GM18502 (cell line): ENCODE measurements around the gene ATP13A2.
"Not testable (repeated sequence)": the region's sequence is repeated elsewhere in the genome, so short reads cannot be mapped to it uniquely, and the experiment has no call there.

ENCODE experiments used
- ATAC-seq: cut with Tn5 transposase; IDR thresholded peaks from one replicate; pipeline ENCODE4 v1.9.1; 2021; ENCODE audit warnings: mild to moderate bottlenecking; ENCODE audit not compliant: unreplicated experiment, poor library complexity

Gene ATP13A2

GRCh38 chr1:16965486-16966067 lies 46.2 kb downstream of the ATP13A2 start:
- ATAC-seq, result no peak

- ATAC-seq, result not testable (repeated sequence)
Observed at GRCh38 chr1:16964169-16964568, 47.6 kb downstream of the ATP13A2 start.

- no peak for ATAC-seq
Observed at GRCh38 chr1:16961297-16962133, 50.2 kb downstream of the ATP13A2 start.

GRCh38 chr1:16960560-16961296 lies 51.0 kb downstream of the ATP13A2 start:
- peak; percentile 80 for ATAC-seq

GRCh38 chr1:16958475-16958874 lies 53.3 kb downstream of the ATP13A2 start:
- ATAC-seq, result no peak

- ATAC-seq, result no peak
Observed at GRCh38 chr1:16957731-16958130, 54.0 kb downstream of the ATP13A2 start.

- no peak for ATAC-seq
Observed at GRCh38 chr1:16956775-16957174, 55.0 kb downstream of the ATP13A2 start.

- no peak for ATAC-seq
Observed at GRCh38 chr1:16955186-16955585, 56.5 kb downstream of the ATP13A2 start.

- no peak for ATAC-seq
Observed at GRCh38 chr1:16954579-16954978, 57.1 kb downstream of the ATP13A2 start.

GRCh38 chr1:16952376-16952775 lies 59.4 kb downstream of the ATP13A2 start:
- ATAC-seq, result not testable (repeated sequence)

GRCh38 chr1:16949026-16949425 lies 62.7 kb downstream of the ATP13A2 start:
- not testable (repeated sequence) for ATAC-seq

- ATAC-seq, result not testable (repeated sequence)
Observed at GRCh38 chr1:16948282-16948891, 63.3 kb downstream of the ATP13A2 start.

- no peak for ATAC-seq
Observed at GRCh38 chr1:16946646-16947045, 65.1 kb downstream of the ATP13A2 start.

- ATAC-seq, result not testable (repeated sequence)
Observed at GRCh38 chr1:16946185-16946584, 65.5 kb downstream of the ATP13A2 start.

GRCh38 chr1:16945512-16945911 lies 66.2 kb downstream of the ATP13A2 start:
- ATAC-seq, result not testable (repeated sequence)

- ATAC-seq, result no peak
Observed at GRCh38 chr1:16944038-16944437, 67.7 kb downstream of the ATP13A2 start.

GRCh38 chr1:16939386-16940180 lies 72.1 kb downstream of the ATP13A2 start:
- not testable (repeated sequence) for ATAC-seq

- ATAC-seq, result no peak
Observed at GRCh38 chr1:16938351-16939321, 73.1 kb downstream of the ATP13A2 start.

- ATAC-seq, result not testable (repeated sequence)
Observed at GRCh38 chr1:16936580-16936979, 75.1 kb downstream of the ATP13A2 start.
